Activated CD4-positive, alpha-beta T cell treated with anti-CD3 and anti-CD28 coated beads, Interleukin-2, amount 50 U/mL, for 48 hours (primary cell): ENCODE measurements around the gene ZNF335.
"Not testable (repeated sequence)": the region's sequence is repeated elsewhere in the genome, so short reads cannot be mapped to it uniquely, and the experiment has no call there.

Experiments
- DNase-seq, 2 experiments: peaks; one replicate each; pipeline ENCODE4 v3.0.0-alpha.2; 2020

The ZNF335 gene

DNA sequence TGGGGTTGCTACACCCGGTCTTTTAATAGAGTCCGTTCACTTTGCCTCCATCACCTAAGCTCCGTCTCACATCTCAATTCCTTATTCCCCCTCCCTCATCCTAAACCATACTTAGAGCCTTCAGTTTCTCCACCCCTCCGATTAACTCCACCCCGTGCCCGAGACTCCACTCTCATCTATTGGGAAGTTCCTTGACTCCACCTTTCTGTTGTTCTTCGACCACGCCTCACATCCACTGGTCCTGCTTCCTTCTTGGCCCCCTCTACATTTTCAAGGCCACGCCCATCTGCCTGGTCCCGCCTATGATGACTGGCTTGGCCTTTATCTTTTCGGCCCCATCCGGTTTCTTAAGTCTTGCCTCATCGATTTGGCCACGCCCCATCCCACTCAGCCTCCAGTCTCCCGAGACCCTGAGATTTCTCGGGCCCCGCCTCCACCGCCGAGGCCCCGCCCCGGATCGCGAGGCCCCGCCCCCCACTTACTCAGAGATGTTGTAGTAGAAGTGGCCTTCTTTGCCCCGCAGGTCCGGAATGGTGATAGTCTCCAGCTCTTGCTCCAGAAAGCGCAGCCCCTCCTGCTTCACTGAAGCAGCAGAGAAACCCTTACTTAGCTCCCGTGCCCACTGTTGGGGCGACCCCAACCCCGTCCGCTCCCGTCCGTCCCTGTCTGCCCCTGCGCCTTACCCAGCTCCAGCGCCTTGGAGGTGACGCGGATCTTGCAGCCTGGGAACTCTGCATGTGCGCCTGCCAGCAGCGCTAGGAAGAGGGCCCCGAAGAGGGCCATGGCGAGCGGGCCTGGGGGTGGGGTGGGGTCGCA lies 61.1 kb downstream of the ZNF335 start:
- DNase-seq: peak; percentile 97 to 98

DNA sequence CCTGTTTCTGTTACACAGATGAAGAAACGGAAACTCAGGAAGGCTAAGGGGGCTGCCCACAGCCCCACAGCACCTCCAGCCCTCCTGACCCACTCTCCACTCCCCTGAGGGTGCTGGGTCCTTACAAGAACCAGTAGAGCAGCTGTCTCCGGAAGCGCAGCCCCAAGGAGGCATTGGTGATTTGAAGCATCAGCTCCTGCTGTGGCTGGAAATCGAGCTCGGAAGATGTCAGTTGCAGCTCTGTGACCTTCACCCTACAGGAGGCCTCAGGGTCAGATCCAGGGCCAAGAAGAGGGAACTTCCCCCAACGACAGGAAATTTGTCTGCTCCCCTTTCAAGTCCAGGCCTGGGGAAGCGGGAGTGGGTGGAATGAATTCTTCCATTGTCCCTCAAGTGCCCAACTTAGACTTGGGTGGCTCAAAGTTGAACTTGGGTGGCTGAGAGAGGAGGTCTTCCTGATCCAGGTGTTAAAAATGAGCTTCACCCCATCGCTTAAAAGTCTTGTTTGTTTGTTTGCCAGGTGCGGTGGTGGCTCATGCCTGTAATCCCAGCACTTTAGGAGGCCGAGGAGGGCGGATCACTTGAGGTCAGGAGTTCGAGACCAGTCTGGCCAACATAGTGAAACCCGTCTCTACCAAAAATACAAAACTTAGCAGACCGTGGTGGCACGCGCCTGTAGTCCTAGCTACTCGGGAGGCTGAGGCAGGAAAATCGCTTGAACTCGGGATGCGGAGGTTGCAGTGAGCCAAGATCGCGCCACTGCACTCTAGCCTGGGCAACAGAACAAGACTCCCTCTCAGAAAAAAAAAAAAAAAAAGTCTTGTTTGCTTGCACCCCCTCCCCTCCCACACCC lies 62.0 kb downstream of the ZNF335 start:
- no peak for DNase-seq

DNA sequence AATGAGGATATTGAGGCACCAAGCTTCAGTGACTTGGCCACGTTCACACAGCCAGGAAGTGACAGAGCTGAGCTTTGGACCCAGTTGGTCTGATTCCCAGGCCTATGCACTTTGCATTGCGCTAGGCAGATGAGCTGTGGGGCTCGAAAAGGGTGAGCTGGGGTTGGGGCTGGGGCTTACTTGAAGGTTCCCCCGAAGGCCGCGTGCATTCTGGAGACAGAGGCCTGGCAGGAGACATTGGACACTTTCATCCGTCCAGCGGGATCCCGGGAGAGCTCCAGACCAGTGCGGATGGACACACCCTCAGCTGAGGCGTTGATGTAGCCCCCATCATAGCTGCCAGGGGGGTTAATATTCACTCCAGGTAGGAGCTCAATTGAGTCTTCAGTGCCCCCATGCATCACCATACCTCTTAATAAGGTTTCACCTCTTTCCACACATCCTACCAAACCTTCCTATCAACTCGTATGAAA lies 62.6 kb downstream of the ZNF335 start:
- DNase-seq: no peak

DNA sequence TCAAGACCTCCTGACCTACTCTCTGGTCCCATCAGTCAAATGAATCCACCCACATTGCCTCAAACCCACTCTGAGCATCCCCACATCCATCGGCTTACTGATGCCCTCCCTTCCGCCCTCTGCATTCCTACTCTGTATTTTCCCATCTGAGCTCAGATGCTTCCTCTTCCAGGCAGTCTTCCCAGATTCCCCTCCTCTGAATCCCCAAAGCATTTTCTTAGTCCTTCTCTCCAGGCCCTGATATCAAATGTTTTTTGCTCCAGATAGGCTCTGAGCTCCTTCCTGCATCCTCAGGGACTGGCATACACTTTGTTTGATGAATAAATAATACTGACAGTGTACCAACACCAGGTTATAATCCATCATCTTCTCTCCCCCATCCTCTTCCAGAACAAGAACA lies 63.9 kb downstream of the ZNF335 start:
- no peak for DNase-seq

DNA sequence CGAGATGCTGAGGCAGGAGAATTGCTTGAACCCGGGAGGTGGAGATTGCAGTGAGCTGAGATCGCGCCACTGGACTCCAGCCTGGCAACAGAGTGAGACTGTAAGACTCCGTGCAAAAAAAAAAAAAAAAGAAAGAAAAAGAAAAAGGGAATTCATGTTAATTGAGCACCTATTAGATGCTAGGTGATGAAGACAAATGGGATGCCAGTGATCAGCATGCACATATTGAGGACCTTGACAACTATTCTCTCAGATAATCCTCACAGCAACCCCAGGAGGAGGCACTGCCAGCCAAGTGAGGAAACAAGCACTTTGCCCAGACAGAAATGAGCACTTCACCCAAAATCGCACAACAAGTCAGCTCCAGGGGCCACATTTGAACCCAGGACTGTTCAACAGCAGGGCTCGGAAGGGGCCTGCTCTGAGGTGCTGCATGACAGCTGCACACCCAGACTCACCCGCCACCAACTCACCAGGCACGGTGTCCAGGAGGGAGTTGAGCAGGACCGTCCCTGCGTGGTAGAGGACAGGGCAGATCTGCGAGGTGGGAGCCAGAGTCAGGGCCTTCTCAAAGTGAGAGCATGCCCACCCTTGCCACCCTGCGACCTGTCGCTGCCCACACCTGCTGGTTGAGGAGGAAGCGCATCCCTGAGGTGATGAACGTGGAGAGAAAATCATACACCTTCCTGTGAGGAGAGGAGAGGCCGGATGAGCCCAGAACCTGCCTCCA lies 64.6 kb downstream of the ZNF335 start:
- DNase-seq: no peak

DNA sequence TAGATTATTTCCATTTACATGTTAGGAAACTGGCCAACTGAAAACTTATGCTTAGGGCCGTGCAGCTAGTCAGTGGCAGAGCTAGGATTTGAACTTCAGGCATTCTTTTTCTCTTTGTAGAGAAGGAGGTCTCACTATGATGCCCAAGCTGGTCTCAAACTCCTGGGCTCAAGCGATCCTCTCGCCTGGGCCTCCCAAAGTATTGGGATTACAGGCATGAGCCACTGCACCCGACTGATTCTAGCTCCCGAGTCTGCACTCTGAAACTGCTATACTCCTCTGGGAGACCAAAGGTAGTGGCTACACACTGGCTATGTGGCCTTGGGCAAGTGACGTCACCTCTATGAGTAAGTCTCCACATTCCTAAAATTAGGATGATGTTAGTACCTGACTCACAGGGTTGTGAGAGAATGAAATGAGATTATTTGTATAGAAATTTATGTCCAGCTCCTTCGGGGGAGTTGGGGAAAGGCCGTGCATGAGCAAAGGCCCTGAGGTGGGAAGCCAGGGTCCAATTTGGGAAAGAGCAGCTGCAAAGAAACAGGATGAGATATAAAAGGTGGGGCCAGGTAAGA lies 66.4 kb downstream of the ZNF335 start:
- no peak for DNase-seq

DNA sequence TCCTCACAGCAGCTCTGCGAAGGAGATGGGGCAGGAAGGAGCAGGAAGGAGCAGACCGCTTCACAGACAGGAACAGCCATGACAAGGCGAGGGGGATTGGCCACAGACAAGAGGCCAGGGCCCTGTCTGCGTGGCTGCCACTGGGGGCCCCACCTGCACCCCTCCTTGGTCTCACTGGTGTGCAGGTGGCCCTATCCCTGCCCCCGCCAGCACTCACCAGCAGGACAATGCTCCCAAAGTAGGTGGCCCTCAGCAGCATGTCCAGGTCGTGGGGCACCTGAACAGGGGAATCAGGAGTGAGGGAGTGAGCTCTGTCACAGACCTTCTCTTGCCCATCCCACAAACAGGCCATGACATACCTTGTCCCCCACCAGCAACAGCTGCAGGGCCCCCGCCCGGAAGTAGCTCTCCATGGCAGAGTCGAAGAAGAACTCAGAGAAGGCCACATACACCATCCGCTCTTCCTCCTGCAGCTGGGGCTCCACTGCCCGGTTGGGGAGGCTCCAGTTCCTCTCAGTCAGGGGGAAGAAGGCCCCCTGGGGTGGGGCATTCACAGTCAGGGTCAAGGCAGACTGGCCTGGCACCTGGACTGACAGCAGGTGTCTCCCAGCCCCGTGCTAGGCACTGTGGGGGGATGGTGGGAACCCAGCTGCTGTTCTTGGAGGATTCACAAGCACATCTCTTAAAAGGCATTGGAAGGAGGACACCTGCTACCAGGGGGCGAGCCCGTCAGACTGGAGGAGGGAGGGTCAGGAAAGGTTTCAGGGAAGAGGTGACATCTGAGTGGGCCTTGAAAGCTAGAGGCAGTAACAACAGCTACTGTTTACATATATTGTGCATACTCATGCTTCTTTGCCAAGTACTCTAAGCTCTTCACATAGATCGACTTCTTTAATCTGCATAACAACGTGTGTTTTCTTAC lies 67.2 kb downstream of the ZNF335 start:
- DNase-seq: no peak

DNA sequence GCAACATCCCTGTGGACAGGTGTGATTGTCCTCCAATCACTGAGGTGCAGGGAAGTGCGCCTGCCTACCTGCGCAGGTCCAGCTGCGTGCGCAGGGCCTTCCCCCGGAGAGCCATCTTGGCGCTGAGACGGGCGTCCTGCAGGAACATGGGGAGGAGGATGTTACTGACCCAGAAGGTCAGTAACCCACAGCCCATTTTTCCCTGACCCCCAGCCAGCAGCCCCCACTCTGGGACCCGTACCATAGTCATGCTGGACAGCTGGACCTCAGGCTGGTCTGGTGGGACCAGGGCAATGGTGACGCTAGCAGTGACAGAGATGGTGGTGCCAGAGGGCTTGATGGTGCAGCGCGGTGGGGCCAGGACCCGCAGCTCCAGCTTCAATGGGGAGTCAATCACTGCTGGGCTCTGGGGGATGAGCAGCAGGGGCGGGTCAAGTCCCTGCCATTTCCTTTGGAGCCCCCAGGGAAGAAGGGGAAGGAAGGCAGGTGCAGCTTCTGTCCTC lies 69.8 kb downstream of the ZNF335 start:
- no peak for DNase-seq

DNA sequence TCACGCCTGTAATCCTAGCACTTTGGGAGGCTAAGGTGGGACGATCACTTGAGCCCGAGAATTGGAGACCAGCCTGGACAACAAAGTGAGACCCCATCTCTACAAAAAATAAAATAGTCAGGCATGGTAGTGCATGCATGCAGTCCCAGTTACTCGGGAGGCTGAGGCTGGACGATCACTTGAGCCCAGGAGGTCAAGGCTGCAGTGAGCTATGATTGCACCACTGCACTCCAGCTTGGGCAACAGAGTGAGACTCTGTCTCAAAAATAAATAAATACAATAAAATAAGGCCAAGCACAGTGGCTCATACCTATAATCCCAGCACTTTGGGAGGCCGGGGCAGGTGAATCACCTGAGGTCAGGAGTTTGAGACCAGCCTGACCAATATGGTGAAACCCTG lies 70.7 kb downstream of the ZNF335 start:
- DNase-seq: not testable (repeated sequence)

DNA sequence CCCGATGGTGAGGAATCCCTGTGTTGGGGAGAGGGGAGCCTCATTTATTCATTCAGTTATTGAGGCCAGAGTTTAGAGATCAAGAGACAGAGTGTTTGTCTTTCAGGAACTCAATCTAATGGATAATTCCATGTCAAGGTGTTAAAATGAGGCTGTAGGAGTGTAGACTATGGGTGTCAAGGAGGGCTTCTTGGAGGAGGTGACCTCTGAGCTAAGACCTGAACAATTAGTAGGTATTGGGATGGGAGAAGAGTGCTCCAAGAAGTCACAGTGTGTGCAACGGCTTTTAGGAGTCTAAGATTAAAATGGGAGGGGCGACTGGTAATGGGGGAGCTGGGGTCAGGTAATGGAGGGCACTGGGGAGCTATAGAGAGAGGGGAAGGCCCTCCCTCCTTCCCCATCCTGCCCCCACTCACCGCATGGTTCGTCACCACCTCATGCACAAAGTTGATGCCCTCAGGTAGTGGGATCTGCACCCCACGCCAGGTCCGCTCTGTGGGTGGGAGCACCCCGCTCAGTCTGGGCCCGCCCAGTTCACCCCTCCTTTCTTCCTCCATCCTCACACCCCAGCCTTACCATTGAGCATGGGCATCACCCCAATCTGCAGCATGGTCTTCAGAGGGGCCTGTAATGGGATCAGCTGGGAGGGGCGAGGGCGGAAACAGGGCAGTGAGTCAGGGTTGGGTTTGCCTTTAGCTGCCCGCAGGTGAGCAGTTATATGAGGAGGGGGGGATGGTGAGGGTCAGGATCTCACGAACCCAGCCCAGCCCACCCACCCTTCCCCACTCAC lies 72.8 kb downstream of the ZNF335 start:
- no peak for DNase-seq
